C4-2B (cell line): ENCODE results near the gene YJEFN3.

Source experiments
- CTCF ChIP-seq: fragments of 450-650 bp; conservative IDR thresholded peaks from 2 replicates; pipeline ENCODE4 v1.5.1; 2017; ENCODE audit warnings: mild to moderate bottlenecking
- ZFX ChIP-seq: fragments of 450-650 bp; IDR thresholded peaks from 2 replicates; pipeline ENCODE4 v1.6.1; 2017

GRCh38 chr19:19498255-19498991 lies 30.3 kb upstream of the YJEFN3 start:
- TF ChIP-seq CTCF (no peak), ZFX (no peak)
